Measurements from ENCODE around the gene TIMP3. TPM values are rescaled to one million over a fixed set of nuclear protein-coding genes. Genes with fewer than 3 reads are reported as not detected.
A peak's percentile ranks its signal among the peaks of the same experiment; 100 is the strongest.

TIMP3 gene
- total and polyA plus RNA-seq, 2 of the 4 experiments (the other 2 are of a cell fraction), result 98.8 to 179 TPM

GRCh38 chr22:32803738-32804435, 2.4 kb downstream of the TIMP3 start:
- BruUV-seq (replicated peaks), result no TSS peak
- in situ Hi-C loops (cut with MboI; ENCODE audit: low sequenced_read_pairs) (loop anchor here (25.0 kb wide), 1 partner anchor 842 kb away; no protein-coding TSS in a partner anchor), dilution Hi-C loops (cut with HindIII; ENCODE audit: low sequenced_read_pairs, unreplicated experiment) (no loop called here), intact Hi-C loops (cut with micrococcal nuclease) (loop anchor here (2.0 to 10.0 kb wide), 2 partner anchors 197 to 389 kb away; partner anchors contain the start of gene RTCB)
- peak overlapping the region; percentile 56; the same call in 1 of the 2 replicates for H3K27ac ChIP-seq (ENCODE audit: insufficient read depth, low read length)
- H4K8ac ChIP-seq (ENCODE audit: low read depth in 2 of 2, low read length in 2 of 2), result peak overlapping the region in 1 of 2 experiments; percentile 64; a peak in 2 of 4 replicates
- peak overlapping the region; percentile 43; the same call in 1 of the 2 replicates for H4K91ac ChIP-seq (ENCODE audit: insufficient read depth, low read depth, low read length)
- H2BK20ac ChIP-seq (ENCODE audit: low read depth, low read length), result no peak overlapping the region
- peaks cover 26% of the 10 kb centered on the region for H3K9me1 ChIP-seq (ENCODE audit: insufficient read depth, low read length)
- peak overlapping the region; percentile 51 for H3K23ac ChIP-seq (ENCODE audit: low read depth, low read length)
- peak overlapping the region; percentile 88 for H2AK9ac ChIP-seq (replicated peaks; ENCODE audit: low read depth, low read length, poor library complexity)
- peaks cover 17% of the 10 kb centered on the region for H3K4me1 ChIP-seq (ENCODE audit: control insufficient read depth, insufficient read depth, low read length)
- no peaks in the 10 kb centered on the region for H3K27me3 ChIP-seq (ENCODE audit: control insufficient read depth, insufficient read depth, low read length)
- ChIA-PET CTCF (interaction anchor here (1.0 to 1.4 kb wide), 3 partner anchors 10 to 144 kb away, joined by 3 to 5 read pairs (median 3); no protein-coding TSS in a partner anchor), POLR2A (ENCODE audit: unreplicated experiment) (interaction anchor here (0.7 to 1.0 kb wide), 2 partner anchors 10 to 327 kb away, joined by 3 read pairs; no protein-coding TSS in a partner anchor)
- peak overlapping the region; percentile 87 for H3K14ac ChIP-seq (replicated peaks; ENCODE audit: low read depth, low read length)
- H3K4ac ChIP-seq (ENCODE audit: low read depth, low read length), result peak overlapping the region; percentile 62
- no peak overlapping the region for H2BK15ac ChIP-seq (ENCODE audit: low read depth, low read length)
- H4K20me1 ChIP-seq (ENCODE audit: insufficient read depth, low read length), result peaks cover 69% of the 10 kb centered on the region
- peaks cover 26% of the 10 kb centered on the region for H3K36me3 ChIP-seq (ENCODE audit: control insufficient read depth, insufficient read depth, low read length)
- H3K4me2 ChIP-seq (ENCODE audit: low read depth, low read length), result peak overlapping the region; percentile 93
- no peaks in the 10 kb centered on the region for H3K9me3 ChIP-seq (ENCODE audit: control insufficient read depth, insufficient read depth, low read length)
- WGBS, 2 experiments (ENCODE audit: extremely low coverage in 2 of 2, insufficient read length in 1 of 2), result 30% methylated on average over 6 of the region's 13 CpGs; no CpG with 5 or more reads in 1 of the 2 experiments
- H2AFZ ChIP-seq (replicated peaks; ENCODE audit: low read length, poor library complexity), result peak overlapping the region; percentile 78
- ATAC-seq (ENCODE audit: low read depth), result no peak
- peak; percentile 71 for DNase-seq
- peak overlapping the region; percentile 95 for H3K9ac ChIP-seq (ENCODE audit: low read depth, low read length)
- H3K56ac ChIP-seq (ENCODE audit: extremely low read depth, insufficient read depth, low read length), result peak overlapping the region; percentile 34; the same call in 1 of the 2 replicates
- no peak overlapping the region for H3K18ac ChIP-seq (ENCODE audit: low read depth, low read length)
- H2BK120ac ChIP-seq (ENCODE audit: low read depth, low read length), result peak overlapping the region; percentile 23; the same call in 1 of the 2 replicates
- H2AK5ac ChIP-seq (ENCODE audit: low read depth, low read length), result peak overlapping the region; percentile 81; the same call in 1 of the 2 replicates
- H2BK5ac ChIP-seq (ENCODE audit: low read depth, low read length, poor library complexity, severe bottlenecking), result peak overlapping the region; percentile 71
- H4K5ac ChIP-seq (ENCODE audit: low read depth, low read length), result no peak overlapping the region
- H3K4me3 ChIP-seq (ENCODE audit: insufficient read depth, low read depth, low read length), result peak overlapping the region; percentile 75
- TF ChIP-seq MXI1 (IDR thresholded peaks at IDR 0.05; ENCODE audit: borderline replicate concordance, low read depth, low read length) (no peak), RCOR1 (IDR thresholded peaks at IDR 0.05; ENCODE audit: insufficient replicate concordance, low read length) (no peak), NFE2L2 (IDR thresholded peaks at IDR 0.05; ENCODE audit: low read depth, low read length) (no peak), RFX5 (IDR thresholded peaks at IDR 0.05; ENCODE audit: low read depth, low read length) (no peak), SMC3 (IDR thresholded peaks at IDR 0.05; ENCODE audit: low read depth, low read length) (no peak), CTCF (conservative IDR thresholded peaks at IDR 0.05; ENCODE audit: low read depth, low read length) (no peak), MAZ (IDR thresholded peaks at IDR 0.05; ENCODE audit: borderline replicate concordance, low read depth, low read length) (no peak)
- peaks cover 26 to 64% of the 10 kb centered on the region in 2 experiments for H3K79me1 ChIP-seq (ENCODE audit: low read depth in 1 of 2, low read length in 2 of 2)

Data from IMR-90 (cell line).